DND-41 (cell line): Measurements from ENCODE around the gene CHD8.

Source experiments
- CTCF ChIP-seq: IDR thresholded peaks from 2 replicates; pipeline ENCODE4 v1.5.1; 2012; ENCODE audit warnings: borderline replicate concordance, low read length, moderate library complexity, mild to moderate bottlenecking; ENCODE audit not compliant: poor library complexity, severe bottlenecking; ENCODE audit errors: extremely low read depth
- EZH2 ChIP-seq: IDR thresholded peaks from 3 replicates; pipeline ENCODE4 v1.6.1; 2012; ENCODE audit warnings: borderline replicate concordance, low read depth, mild to moderate bottlenecking, moderate library complexity, low read length, inconsistent platforms; ENCODE audit not compliant: severe bottlenecking

- TF ChIP-seq CTCF (no peak), EZH2 (no peak)
These were observed 6.1 kb downstream of the CHD8 start for GRCh38 chr14:21449899-21450216.
